Loucy (cell line): ENCODE results near the gene UNC79.

Source experiments
- H2AFZ ChIP-seq: fragments of 200-600 bp; sonication (generic); 2 replicates; pipeline ENCODE4 v1.6.0; 2016; ENCODE audit warnings: antibody characterized with exemption, mild to moderate bottlenecking, low read length, moderate library complexity
- H3F3A ChIP-seq: fragments of 200-600 bp; 2 replicates; pipeline ENCODE4 v1.6.0; 2016; ENCODE audit warnings: antibody characterized with exemption, low read depth, mild to moderate bottlenecking
- H3K27me3 ChIP-seq: fragments of 200-600 bp; sonication (generic); 2 replicates; pipeline ENCODE4 v1.6.1; 2014; ENCODE audit warnings: low read length, mild to moderate bottlenecking; ENCODE audit not compliant: insufficient read depth, poor library complexity, severe bottlenecking
- H3K36me3 ChIP-seq: fragments of 200-600 bp; sonication (generic); 2 replicates; pipeline ENCODE4 v1.6.1; 2016; ENCODE audit warnings: low read length; ENCODE audit not compliant: insufficient read depth
- H3K4me1 ChIP-seq: fragments of 200-600 bp; sonication (generic); 2 replicates; pipeline ENCODE4 v1.5.1; 2014; ENCODE audit warnings: low read length, mild to moderate bottlenecking; ENCODE audit not compliant: insufficient read depth, poor library complexity, severe bottlenecking
- H3K4me2 ChIP-seq: fragments of 200-600 bp; sonication (generic); 2 replicates; pipeline ENCODE4 v1.6.0; 2014; ENCODE audit warnings: antibody characterized with exemption, low read length, low read depth, mild to moderate bottlenecking; ENCODE audit not compliant: poor library complexity, severe bottlenecking
- H3K4me3 ChIP-seq: fragments of 200-600 bp; sonication (generic); 2 replicates; pipeline ENCODE4 v1.5.1; 2014; ENCODE audit warnings: low read length, mild to moderate bottlenecking, mixed read lengths; ENCODE audit not compliant: poor library complexity, severe bottlenecking
- H3K79me2 ChIP-seq: fragments of 200-600 bp; sonication (generic); 2 replicates; pipeline ENCODE4 v1.6.1; 2014; ENCODE audit warnings: low read length; ENCODE audit not compliant: insufficient read depth
- H3K9ac ChIP-seq: fragments of 200-600 bp; sonication (generic); 2 replicates; pipeline ENCODE4 v1.6.0; 2014; ENCODE audit warnings: mild to moderate bottlenecking, low read depth, low read length, moderate library complexity; ENCODE audit not compliant: poor library complexity, severe bottlenecking
- H3K9me2 ChIP-seq: fragments of 200-600 bp; sonication (generic); replicated peaks from 2 replicates; pipeline ENCODE4 v1.6.1; 2016; ENCODE audit warnings: low read depth, low read length, mixed read lengths
- H3K9me3 ChIP-seq: fragments of 200-600 bp; sonication (generic); 2 replicates; pipeline ENCODE4 v1.6.1; 2014; ENCODE audit warnings: mild to moderate bottlenecking, antibody characterized with exemption, low read length, low read depth; ENCODE audit not compliant: insufficient read depth
- H4K20me1 ChIP-seq: fragments of 200-600 bp; sonication (generic); 2 replicates; pipeline ENCODE4 v1.6.0; 2014; ENCODE audit warnings: antibody characterized with exemption, low read length, mild to moderate bottlenecking; ENCODE audit not compliant: insufficient read depth, poor library complexity, severe bottlenecking
- EZH2phosphoT487 ChIP-seq: fragments of 200-600 bp; IDR thresholded peaks from 2 replicates; pipeline ENCODE4 v1.6.1; 2018; ENCODE audit warnings: antibody characterized with exemption, mild to moderate bottlenecking, moderate library complexity, borderline replicate concordance
- TF ChIP-seq, protein P1 (sequence below): fragments of 200-600 bp; sonication (generic); conservative IDR thresholded peaks from 2 replicates; pipeline ENCODE4 v1.5.1; 2014; ENCODE audit warnings: mild to moderate bottlenecking, antibody characterized with exemption, low read length

UNC79 gene

DNA sequence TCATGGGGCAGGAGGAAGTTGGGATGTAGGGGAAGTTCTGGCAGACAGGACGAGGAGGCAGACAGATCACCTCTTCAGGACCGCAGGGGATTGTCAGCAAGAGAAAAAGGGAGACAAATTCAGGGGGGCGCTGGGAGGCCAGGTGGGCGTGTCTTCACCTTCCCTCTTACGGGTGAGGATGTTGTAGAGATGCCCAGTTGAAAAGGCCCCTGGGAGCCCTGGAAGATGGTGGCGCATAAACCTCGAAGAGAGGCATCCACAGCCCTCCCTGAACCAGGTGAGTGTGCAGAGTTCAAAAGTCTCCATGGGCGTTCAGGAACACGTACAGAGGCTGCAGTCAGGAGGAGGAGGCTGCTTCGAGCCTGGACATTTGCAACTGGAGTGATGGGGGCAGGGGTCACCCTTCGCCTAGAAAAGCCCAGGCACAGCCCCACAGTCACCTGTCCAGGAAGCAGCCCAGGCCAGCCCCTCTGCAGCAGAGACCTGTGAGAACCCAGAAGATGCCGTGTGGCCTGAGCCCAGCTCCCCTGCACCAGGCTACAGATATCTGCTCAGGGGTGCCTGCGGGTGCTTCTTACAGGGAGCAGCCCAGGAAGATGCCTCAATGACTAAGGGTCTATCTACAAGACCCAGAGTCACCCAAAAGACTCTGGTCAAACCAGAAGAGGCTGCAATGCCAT, 283.1 kb downstream of the UNC79 start:
- no peaks in the 10 kb centered on the region for H4K20me1 ChIP-seq
- no peaks in the 10 kb centered on the region for H3K4me1 ChIP-seq
- H3K79me2 ChIP-seq: no peaks in the 10 kb centered on the region
- H3F3A ChIP-seq: no peaks in the 10 kb centered on the region
- H3K4me3 ChIP-seq: no peak overlapping the region
- no peaks in the 10 kb centered on the region for H3K27me3 ChIP-seq
- TF ChIP-seq, protein P1, sequence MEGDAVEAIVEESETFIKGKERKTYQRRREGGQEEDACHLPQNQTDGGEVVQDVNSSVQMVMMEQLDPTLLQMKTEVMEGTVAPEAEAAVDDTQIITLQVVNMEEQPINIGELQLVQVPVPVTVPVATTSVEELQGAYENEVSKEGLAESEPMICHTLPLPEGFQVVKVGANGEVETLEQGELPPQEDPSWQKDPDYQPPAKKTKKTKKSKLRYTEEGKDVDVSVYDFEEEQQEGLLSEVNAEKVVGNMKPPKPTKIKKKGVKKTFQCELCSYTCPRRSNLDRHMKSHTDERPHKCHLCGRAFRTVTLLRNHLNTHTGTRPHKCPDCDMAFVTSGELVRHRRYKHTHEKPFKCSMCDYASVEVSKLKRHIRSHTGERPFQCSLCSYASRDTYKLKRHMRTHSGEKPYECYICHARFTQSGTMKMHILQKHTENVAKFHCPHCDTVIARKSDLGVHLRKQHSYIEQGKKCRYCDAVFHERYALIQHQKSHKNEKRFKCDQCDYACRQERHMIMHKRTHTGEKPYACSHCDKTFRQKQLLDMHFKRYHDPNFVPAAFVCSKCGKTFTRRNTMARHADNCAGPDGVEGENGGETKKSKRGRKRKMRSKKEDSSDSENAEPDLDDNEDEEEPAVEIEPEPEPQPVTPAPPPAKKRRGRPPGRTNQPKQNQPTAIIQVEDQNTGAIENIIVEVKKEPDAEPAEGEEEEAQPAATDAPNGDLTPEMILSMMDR: no peak
- TF ChIP-seq EZH2phosphoT487: no peak
- H3K9me3 ChIP-seq: no peaks in the 10 kb centered on the region
- no peak overlapping the region for H3K9ac ChIP-seq
- H3K4me2 ChIP-seq: no peak overlapping the region
- H2AFZ ChIP-seq: no peak overlapping the region
- no peaks in the 10 kb centered on the region for H3K9me2 ChIP-seq
- no peaks in the 10 kb centered on the region for H3K36me3 ChIP-seq

- no peaks in the 10 kb centered on the region for H3K27me3 ChIP-seq
- no peak overlapping the region for H3K4me2 ChIP-seq
- no peaks in the 10 kb centered on the region for H3F3A ChIP-seq
- H3K4me1 ChIP-seq: no peaks in the 10 kb centered on the region
- no peaks in the 10 kb centered on the region for H4K20me1 ChIP-seq
- TF ChIP-seq, protein P1: no peak
- TF ChIP-seq EZH2phosphoT487: no peak
- no peak overlapping the region for H2AFZ ChIP-seq
- H3K9me3 ChIP-seq: no peaks in the 10 kb centered on the region
- H3K9me2 ChIP-seq: no peaks in the 10 kb centered on the region
- H3K9ac ChIP-seq: no peak overlapping the region
- no peak overlapping the region for H3K4me3 ChIP-seq
- H3K36me3 ChIP-seq: no peaks in the 10 kb centered on the region
- no peaks in the 10 kb centered on the region for H3K79me2 ChIP-seq
These were observed 283.9 kb downstream of the UNC79 start for GRCh38 chr14:93714605-93715004.

DNA sequence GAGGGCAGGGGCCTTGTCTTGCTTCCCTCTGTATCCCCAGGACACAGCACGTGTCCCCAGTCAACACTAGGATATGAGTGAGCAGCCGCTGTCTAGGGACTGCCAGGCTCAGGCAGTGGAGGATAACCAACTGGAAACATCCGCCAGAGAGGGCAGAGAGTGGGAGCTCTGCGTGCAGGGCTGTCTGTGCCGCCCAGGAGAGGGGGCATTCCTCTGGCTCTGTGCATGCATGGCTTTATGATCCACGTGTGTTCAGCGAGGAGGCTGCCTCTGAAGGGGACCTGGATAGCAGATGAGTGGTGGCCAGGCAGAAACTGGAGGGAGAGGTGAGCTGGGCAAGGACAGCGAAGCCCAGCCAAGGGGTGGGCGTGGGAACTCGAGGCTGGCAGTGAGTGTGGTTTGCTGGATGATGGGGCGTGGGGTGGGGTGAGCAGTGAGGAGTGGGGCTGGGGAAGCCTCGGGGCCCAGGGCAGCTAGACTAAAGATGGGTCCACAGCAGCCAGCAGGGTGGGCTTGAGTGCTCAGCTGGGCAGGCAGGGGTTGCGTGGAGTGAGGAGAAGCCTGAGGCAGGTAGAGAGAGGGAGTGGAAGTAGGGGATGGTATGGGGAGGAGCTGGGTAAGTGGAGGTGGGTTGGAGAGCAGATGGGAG, 284.7 kb downstream of the UNC79 start:
- Histone ChIP-seq H4K20me1 (no peaks in the 10 kb centered on the region), H3F3A (no peaks in the 10 kb centered on the region), H3K9me2 (no peaks in the 10 kb centered on the region), H3K36me3 (no peaks in the 10 kb centered on the region), H3K9ac (no peak overlapping the region), H3K9me3 (no peaks in the 10 kb centered on the region), H3K4me1 (no peaks in the 10 kb centered on the region), H3K79me2 (no peaks in the 10 kb centered on the region), H2AFZ (no peak overlapping the region), H3K4me3 (no peak overlapping the region), H3K27me3 (no peaks in the 10 kb centered on the region), H3K4me2 (no peak overlapping the region)
- no peak for TF ChIP-seq EZH2phosphoT487
- TF ChIP-seq, protein P1: no peak
